Suprapubic skin (tissue), 4 donors: ENCODE data around the gene SLC6A20. TPM values are rescaled to one million over a fixed set of nuclear protein-coding genes. Genes with fewer than 3 reads are reported as not detected.

ENCODE experiments used
- DNase-seq, 2 donors: peaks; one replicate each; pipeline ENCODE4 v3.0.0-alpha.2; 2019; ENCODE audit warnings: low spot score in 2 of 2
- H3K27ac ChIP-seq: fragments of 200-600 bp; sonication (generic); one replicate; pipeline ENCODE4 v1.5.1; 2019
- H3K27me3 ChIP-seq: fragments of 200-600 bp; sonication (generic); one replicate; pipeline ENCODE4 v1.5.1; 2019
- H3K36me3 ChIP-seq: fragments of 200-600 bp; sonication (generic); one replicate; pipeline ENCODE4 v1.5.1; 2019
- H3K4me1 ChIP-seq: fragments of 200-600 bp; sonication (generic); one replicate; pipeline ENCODE4 v1.5.1; 2019
- H3K4me3 ChIP-seq: fragments of 200-600 bp; sonication (generic); one replicate; pipeline ENCODE4 v1.5.1; 2019; ENCODE audit warnings: mild to moderate bottlenecking
- H3K9me3 ChIP-seq: fragments of 200-600 bp; sonication (generic); one replicate; pipeline ENCODE4 v1.5.1; 2019
- CTCF ChIP-seq, 2 donors: fragments of 200-600 bp in 1 of 2; fragments of 450-650 bp in 1 of 2; sonication (generic) in 1 of 2; IDR thresholded peaks; one replicate each; pipeline ENCODE4 v1.5.1; 2016 to 2019; ENCODE audit warnings: antibody characterized with exemption in 2 of 2, mild to moderate bottlenecking in 1 of 2, moderate library complexity in 1 of 2
- EP300 ChIP-seq: sonication (generic); formaldehyde crosslinking; IDR thresholded peaks from one replicate; pipeline ENCODE4 v1.6.1; 2017; ENCODE audit warnings: antibody characterized with exemption
- POLR2A ChIP-seq, 2 donors: fragments of 450-650 bp; IDR thresholded peaks; one replicate each; pipeline ENCODE4 v1.6.1; 2017; ENCODE audit warnings: antibody characterized with exemption in 2 of 2, mild to moderate bottlenecking in 2 of 2, moderate library complexity in 2 of 2
- POLR2AphosphoS5 ChIP-seq, 3 donors: sonication (generic); formaldehyde crosslinking; IDR thresholded peaks; one replicate each; pipeline ENCODE4 v1.6.1; 2017; ENCODE audit warnings: antibody characterized with exemption in 3 of 3
- WGBS: methylation state at CpG from one replicate; pipeline ENCODE4 v1.1.5; 2018; 5-methylcytosine and 5-hydroxymethylcytosine counted together
- total RNA-seq, 4 donors: library from RNA; depleted of rRNA; stranded (reverse); fragments of >200 nt; gene quantifications; one replicate each; pipeline ENCODE4 v1.1.0, GENCODE V29; 2016

The SLC6A20 gene
- total RNA-seq, 4 donors from 2014 or later, result 0.42 TPM; not detected in 3

- H3K27ac ChIP-seq, result no peak overlapping the region
- H3K36me3 ChIP-seq, result peaks cover 29% of the 10 kb centered on the region
- H3K4me3 ChIP-seq, result no peak overlapping the region
- DNase-seq, result no peak
- no peak for TF ChIP-seq POLR2AphosphoS5 (IDR thresholded peaks at IDR 0.05)
- TF ChIP-seq EP300, result no peak
- no peak for TF ChIP-seq POLR2A (IDR thresholded peaks at IDR 0.05)
- TF ChIP-seq CTCF (IDR thresholded peaks at IDR 0.05), result no peak
- H3K9me3 ChIP-seq, result no peaks in the 10 kb centered on the region
- H3K27me3 ChIP-seq, result no peaks in the 10 kb centered on the region
- WGBS, result 100% methylated on average over 1 of the region's 1 CpG
- peaks cover 15% of the 10 kb centered on the region for H3K4me1 ChIP-seq
Measured at GRCh38 chr3:45838466-45838865, 42.1 kb upstream of the SLC6A20 start.

GRCh38 chr3:45832699-45833098 lies 36.4 kb upstream of the SLC6A20 start:
- 91% methylated on average over 5 of the region's 5 CpGs for WGBS
- TF ChIP-seq EP300 (no peak), CTCF (IDR thresholded peaks at IDR 0.05) (peak in 1 of 2 donors; percentile 15)
- Histone ChIP-seq H3K36me3 (peaks cover 83% of the 10 kb centered on the region), H3K4me3 (no peak overlapping the region), H3K4me1 (no peaks in the 10 kb centered on the region), H3K9me3 (no peaks in the 10 kb centered on the region), H3K27ac (no peak overlapping the region), H3K27me3 (no peaks in the 10 kb centered on the region)
- no peak for DNase-seq

GRCh38 chr3:45830121-45830520 lies 33.8 kb upstream of the SLC6A20 start:
- Histone ChIP-seq H3K27ac (no peak overlapping the region), H3K4me3 (no peak overlapping the region), H3K4me1 (no peaks in the 10 kb centered on the region), H3K36me3 (peaks cover 90% of the 10 kb centered on the region), H3K27me3 (no peaks in the 10 kb centered on the region), H3K9me3 (no peaks in the 10 kb centered on the region)
- 88% methylated on average over 5 of the region's 5 CpGs for WGBS
- no peak for DNase-seq
- no peak for TF ChIP-seq EP300
- TF ChIP-seq POLR2A (IDR thresholded peaks at IDR 0.05), result no peak
- TF ChIP-seq CTCF (IDR thresholded peaks at IDR 0.05), result no peak
- TF ChIP-seq POLR2AphosphoS5 (IDR thresholded peaks at IDR 0.05), result no peak

GRCh38 chr3:45826908-45827307 lies 30.6 kb upstream of the SLC6A20 start:
- Histone ChIP-seq H3K36me3 (peaks cover 84% of the 10 kb centered on the region), H3K4me3 (no peak overlapping the region), H3K27ac (no peak overlapping the region), H3K9me3 (no peaks in the 10 kb centered on the region), H3K27me3 (no peaks in the 10 kb centered on the region), H3K4me1 (no peaks in the 10 kb centered on the region)
- WGBS, result 87% methylated on average over 3 of the region's 3 CpGs
- TF ChIP-seq EP300, result no peak
- DNase-seq, result no peak

- Histone ChIP-seq H3K4me1 (no peaks in the 10 kb centered on the region), H3K27me3 (no peaks in the 10 kb centered on the region), H3K27ac (no peak overlapping the region), H3K9me3 (no peaks in the 10 kb centered on the region), H3K36me3 (peaks cover 82% of the 10 kb centered on the region), H3K4me3 (no peak overlapping the region)
- WGBS, result 50% methylated on average over 2 of the region's 2 CpGs
- no peak for DNase-seq
- TF ChIP-seq POLR2A (IDR thresholded peaks at IDR 0.05) (no peak), EP300 (no peak), POLR2AphosphoS5 (IDR thresholded peaks at IDR 0.05) (no peak), CTCF (IDR thresholded peaks at IDR 0.05) (no peak)
Measured at GRCh38 chr3:45826321-45826720, 30.0 kb upstream of the SLC6A20 start.

GRCh38 chr3:45821127-45821526 lies 24.8 kb upstream of the SLC6A20 start:
- DNase-seq, result no peak
- H3K4me3 ChIP-seq, result no peak overlapping the region
- no peaks in the 10 kb centered on the region for H3K27me3 ChIP-seq
- WGBS, result 100% methylated on average over 1 of the region's 1 CpG
- H3K27ac ChIP-seq, result no peak overlapping the region
- no peaks in the 10 kb centered on the region for H3K9me3 ChIP-seq
- H3K36me3 ChIP-seq, result peaks cover 46% of the 10 kb centered on the region
- H3K4me1 ChIP-seq, result peaks cover 32% of the 10 kb centered on the region
- TF ChIP-seq POLR2AphosphoS5 (IDR thresholded peaks at IDR 0.05), result no peak
- TF ChIP-seq CTCF (IDR thresholded peaks at IDR 0.05), result no peak
- TF ChIP-seq POLR2A (IDR thresholded peaks at IDR 0.05), result no peak
- no peak for TF ChIP-seq EP300
